ENCODE measurements around the gene ARSI.

Gene ARSI

DNA sequence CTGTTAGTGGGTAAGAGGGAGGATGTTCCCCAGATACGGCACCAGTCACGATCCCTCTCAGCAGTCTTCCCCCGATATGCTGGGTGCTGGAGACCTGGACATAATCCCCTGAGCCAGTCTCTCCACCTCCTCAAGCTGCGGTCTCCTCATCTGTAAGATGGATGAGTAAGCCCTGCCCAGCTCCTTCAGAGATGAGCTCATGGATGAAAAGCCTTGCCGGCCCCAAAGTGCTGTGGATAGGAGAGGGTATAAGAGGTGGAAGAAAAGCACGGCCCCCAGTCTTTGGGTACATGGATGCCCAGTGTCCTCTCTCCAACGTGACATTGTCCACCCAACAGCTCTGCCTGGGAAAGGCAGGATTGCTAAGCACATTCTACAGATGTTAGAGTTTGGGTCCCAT, 17.6 kb downstream of the ARSI start:
- H3K27me3 ChIP-seq (ENCODE audit: control insufficient read depth in 3 of 3, insufficient read depth in 3 of 3, low read depth in 1 of 3, low read length in 3 of 3): no peaks in the 10 kb centered on the region
- H2BK15ac ChIP-seq (ENCODE audit: low read length): no peak overlapping the region
- H2BK12ac ChIP-seq (ENCODE audit: low read length): no peak overlapping the region
- H3K4me1 ChIP-seq (ENCODE audit: control insufficient read depth in 2 of 2, insufficient read depth in 1 of 2, low read depth in 1 of 2, low read length in 2 of 2): peaks cover 10 to 32% of the 10 kb centered on the region in 2 donors
- H3K18ac ChIP-seq (ENCODE audit: low read length): no peak overlapping the region
- no peak overlapping the region for H3K4me3 ChIP-seq (ENCODE audit: low read length in 2 of 2)
- WGBS, 2 donors (ENCODE audit: extremely low coverage in 2 of 2, insufficient read length in 2 of 2, insufficient replicate concordance in 1 of 2): no CpG with 5 or more reads among the region's 7 CpGs
- DNase-seq (ENCODE audit: low spot score): no peak
- no peak overlapping the region for H2AK5ac ChIP-seq (ENCODE audit: low read depth, low read length)
- H3K36me3 ChIP-seq (replicated peaks in 1 of 2; ENCODE audit: control insufficient read depth in 2 of 2, insufficient read depth in 2 of 2, low read length in 2 of 2): no peaks in the 10 kb centered on the region
- H2AFZ ChIP-seq (ENCODE audit: low read length): no peak overlapping the region
- no peak overlapping the region for H4K8ac ChIP-seq (ENCODE audit: low read depth, low read length)
- H3K4ac ChIP-seq (ENCODE audit: low read length): no peak overlapping the region
- no peak overlapping the region for H4K91ac ChIP-seq (ENCODE audit: low read depth, low read length, poor library complexity)
- H2BK5ac ChIP-seq (ENCODE audit: low read length): no peak overlapping the region
- no peak overlapping the region for H3K4me2 ChIP-seq (ENCODE audit: insufficient read depth, low read length, poor library complexity, severe bottlenecking)
- no peak overlapping the region for H3K14ac ChIP-seq (ENCODE audit: low read length)
- no peaks in the 10 kb centered on the region for H3K9me3 ChIP-seq (replicated peaks in 1 of 2; ENCODE audit: control insufficient read depth in 2 of 2, insufficient read depth in 1 of 2, low read depth in 1 of 2, low read length in 2 of 2)
- no peak overlapping the region for H3K27ac ChIP-seq (replicated peaks; ENCODE audit: low read length)
- no peak overlapping the region for H2BK120ac ChIP-seq (ENCODE audit: low read depth, low read length)
- no peak overlapping the region for H3K23ac ChIP-seq (ENCODE audit: low read depth, low read length, poor library complexity)
- no peak overlapping the region for H3K9ac ChIP-seq (ENCODE audit: low read depth, low read length, poor library complexity)
- H3K79me1 ChIP-seq (ENCODE audit: low read depth, low read length): no peaks in the 10 kb centered on the region

- no peak overlapping the region for H2AK5ac ChIP-seq (ENCODE audit: low read depth, low read length)
- H2BK5ac ChIP-seq (ENCODE audit: low read length): no peak overlapping the region
- peak overlapping the region; percentile 70 for H4K8ac ChIP-seq (ENCODE audit: low read depth, low read length)
- no peak overlapping the region for H3K4ac ChIP-seq (ENCODE audit: low read length)
- H3K4me2 ChIP-seq (ENCODE audit: insufficient read depth, low read length, poor library complexity, severe bottlenecking): no peak overlapping the region
- H3K18ac ChIP-seq (ENCODE audit: low read length): peak overlapping the region; percentile 69
- no peak overlapping the region for H3K4me3 ChIP-seq (ENCODE audit: low read length in 2 of 2)
- no peaks in the 10 kb centered on the region for H3K27me3 ChIP-seq (ENCODE audit: control insufficient read depth in 3 of 3, insufficient read depth in 3 of 3, low read depth in 1 of 3, low read length in 3 of 3)
- WGBS, 2 donors (ENCODE audit: extremely low coverage in 2 of 2, insufficient read length in 2 of 2, insufficient replicate concordance in 1 of 2): no CpG with 5 or more reads among the region's 13 CpGs
- no peak overlapping the region for H3K23ac ChIP-seq (ENCODE audit: low read depth, low read length, poor library complexity)
- peak overlapping the region; percentile 49 for H3K14ac ChIP-seq (ENCODE audit: low read length)
- H2BK12ac ChIP-seq (ENCODE audit: low read length): peak overlapping the region; percentile 44
- H3K9me3 ChIP-seq (replicated peaks in 1 of 2; ENCODE audit: control insufficient read depth in 2 of 2, insufficient read depth in 1 of 2, low read depth in 1 of 2, low read length in 2 of 2): no peaks in the 10 kb centered on the region
- H3K27ac ChIP-seq (replicated peaks; ENCODE audit: low read length): no peak overlapping the region
- no peaks in the 10 kb centered on the region for H3K79me1 ChIP-seq (ENCODE audit: low read depth, low read length)
- H3K9ac ChIP-seq (ENCODE audit: low read depth, low read length, poor library complexity): peak overlapping the region; percentile 56
- H3K4me1 ChIP-seq (ENCODE audit: control insufficient read depth in 2 of 2, insufficient read depth in 1 of 2, low read depth in 1 of 2, low read length in 2 of 2): peaks cover 8 to 25% of the 10 kb centered on the region in 2 donors
- H3K36me3 ChIP-seq (replicated peaks in 1 of 2; ENCODE audit: control insufficient read depth in 2 of 2, insufficient read depth in 2 of 2, low read length in 2 of 2): no peaks in the 10 kb centered on the region
- no peak overlapping the region for H2AFZ ChIP-seq (ENCODE audit: low read length)
- DNase-seq (ENCODE audit: low spot score): no peak
- H4K91ac ChIP-seq (ENCODE audit: low read depth, low read length, poor library complexity): peak overlapping the region; percentile 19
- no peak overlapping the region for H2BK120ac ChIP-seq (ENCODE audit: low read depth, low read length)
- H2BK15ac ChIP-seq (ENCODE audit: low read length): peak overlapping the region; percentile 0
These were observed 18.4 kb downstream of the ARSI start for GRCh38 chr5:150284311-150284710.

DNA sequence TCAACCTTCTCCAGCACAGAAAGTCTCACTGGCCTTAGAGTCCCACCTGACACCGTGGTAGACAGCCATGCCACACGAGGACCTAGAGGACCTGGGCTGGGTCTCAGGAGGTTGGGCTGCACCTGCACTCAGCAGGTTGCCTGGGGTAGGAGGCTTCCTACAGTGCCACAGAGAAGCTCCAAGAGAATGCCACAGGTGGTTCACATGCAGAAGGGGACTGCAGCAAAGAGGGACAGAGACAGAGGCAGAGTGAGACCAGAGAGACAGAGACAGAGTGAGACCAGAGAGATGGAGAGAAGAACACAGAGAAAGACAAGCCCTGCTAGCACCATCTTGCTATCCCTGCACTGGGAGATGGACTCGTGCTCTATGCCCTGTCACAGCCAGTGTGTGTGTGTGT, 18.8 kb downstream of the ARSI start:
- no peak overlapping the region for H3K9ac ChIP-seq (ENCODE audit: low read depth, low read length, poor library complexity)
- H3K4me2 ChIP-seq (ENCODE audit: insufficient read depth, low read length, poor library complexity, severe bottlenecking): no peak overlapping the region
- H3K27ac ChIP-seq (replicated peaks; ENCODE audit: low read length): no peak overlapping the region
- H4K91ac ChIP-seq (ENCODE audit: low read depth, low read length, poor library complexity): peak overlapping the region; percentile 19
- H2AK5ac ChIP-seq (ENCODE audit: low read depth, low read length): no peak overlapping the region
- peak overlapping the region; percentile 0 for H2BK15ac ChIP-seq (ENCODE audit: low read length)
- H3K4me1 ChIP-seq (ENCODE audit: control insufficient read depth in 2 of 2, insufficient read depth in 1 of 2, low read depth in 1 of 2, low read length in 2 of 2): peaks cover 9 to 22% of the 10 kb centered on the region in 2 donors
- no peaks in the 10 kb centered on the region for H3K27me3 ChIP-seq (ENCODE audit: control insufficient read depth in 3 of 3, insufficient read depth in 3 of 3, low read depth in 1 of 3, low read length in 3 of 3)
- H3K4ac ChIP-seq (ENCODE audit: low read length): no peak overlapping the region
- H2BK5ac ChIP-seq (ENCODE audit: low read length): no peak overlapping the region
- WGBS, 2 donors (ENCODE audit: extremely low coverage in 2 of 2, insufficient read length in 2 of 2, insufficient replicate concordance in 1 of 2): no CpG with 5 or more reads among the region's 3 CpGs
- H3K36me3 ChIP-seq (replicated peaks in 1 of 2; ENCODE audit: control insufficient read depth in 2 of 2, insufficient read depth in 2 of 2, low read length in 2 of 2): no peaks in the 10 kb centered on the region
- H3K79me1 ChIP-seq (ENCODE audit: low read depth, low read length): no peaks in the 10 kb centered on the region
- H2BK12ac ChIP-seq (ENCODE audit: low read length): peak overlapping the region; percentile 44
- H2BK120ac ChIP-seq (ENCODE audit: low read depth, low read length): no peak overlapping the region
- H2AFZ ChIP-seq (ENCODE audit: low read length): no peak overlapping the region
- H4K8ac ChIP-seq (ENCODE audit: low read depth, low read length): peak overlapping the region; percentile 70
- no peak overlapping the region for H3K23ac ChIP-seq (ENCODE audit: low read depth, low read length, poor library complexity)
- H3K18ac ChIP-seq (ENCODE audit: low read length): peak overlapping the region; percentile 69
- H3K14ac ChIP-seq (ENCODE audit: low read length): peak overlapping the region; percentile 49
- H3K4me3 ChIP-seq (ENCODE audit: low read length in 2 of 2): no peak overlapping the region
- no peaks in the 10 kb centered on the region for H3K9me3 ChIP-seq (replicated peaks in 1 of 2; ENCODE audit: control insufficient read depth in 2 of 2, insufficient read depth in 1 of 2, low read depth in 1 of 2, low read length in 2 of 2)
- DNase-seq (ENCODE audit: low spot score): no peak

DNA sequence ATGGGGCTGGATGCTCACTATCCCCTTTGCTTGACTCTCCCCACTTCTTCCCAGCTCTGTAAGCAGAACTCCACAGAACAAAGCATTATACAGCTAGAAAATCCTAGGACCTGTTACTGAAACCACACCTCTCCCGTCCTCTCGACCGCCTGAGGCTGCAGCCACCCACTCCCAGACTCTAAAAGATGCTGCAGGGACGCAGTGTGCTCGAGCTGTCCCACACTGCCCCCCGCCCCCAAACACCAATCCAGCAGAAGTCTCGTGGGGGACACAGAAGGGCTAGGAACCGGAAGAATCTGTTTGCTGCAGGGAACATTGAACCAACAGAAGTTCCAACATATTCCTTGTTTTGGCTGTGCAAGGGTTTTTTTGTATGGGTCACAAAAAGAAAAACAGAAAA, 20.7 kb downstream of the ARSI start:
- Histone ChIP-seq H3K4me1 (ENCODE audit: control insufficient read depth in 2 of 2, insufficient read depth in 1 of 2, low read depth in 1 of 2, low read length in 2 of 2) (peaks cover 12 to 21% of the 10 kb centered on the region in 2 donors), H3K18ac (ENCODE audit: low read length) (no peak overlapping the region), H2AFZ (ENCODE audit: low read length) (no peak overlapping the region), H2BK120ac (ENCODE audit: low read depth, low read length) (no peak overlapping the region), H3K4me3 (ENCODE audit: low read length in 2 of 2) (no peak overlapping the region), H3K4ac (ENCODE audit: low read length) (no peak overlapping the region), H3K9me3 (replicated peaks in 1 of 2; ENCODE audit: control insufficient read depth in 2 of 2, insufficient read depth in 1 of 2, low read depth in 1 of 2, low read length in 2 of 2) (no peaks in the 10 kb centered on the region), H3K27ac (replicated peaks; ENCODE audit: low read length) (no peak overlapping the region), H3K14ac (ENCODE audit: low read length) (no peak overlapping the region), H3K23ac (ENCODE audit: low read depth, low read length, poor library complexity) (no peak overlapping the region), H3K4me2 (ENCODE audit: insufficient read depth, low read length, poor library complexity, severe bottlenecking) (no peak overlapping the region), H3K36me3 (replicated peaks in 1 of 2; ENCODE audit: control insufficient read depth in 2 of 2, insufficient read depth in 2 of 2, low read length in 2 of 2) (no peaks in the 10 kb centered on the region), H2BK12ac (ENCODE audit: low read length) (no peak overlapping the region), H3K27me3 (ENCODE audit: control insufficient read depth in 3 of 3, insufficient read depth in 3 of 3, low read depth in 1 of 3, low read length in 3 of 3) (no peaks in the 10 kb centered on the region), H3K79me1 (ENCODE audit: low read depth, low read length) (no peaks in the 10 kb centered on the region), H2BK15ac (ENCODE audit: low read length) (no peak overlapping the region), H3K9ac (ENCODE audit: low read depth, low read length, poor library complexity) (no peak overlapping the region), H4K8ac (ENCODE audit: low read depth, low read length) (no peak overlapping the region), H4K91ac (ENCODE audit: low read depth, low read length, poor library complexity) (no peak overlapping the region), H2BK5ac (ENCODE audit: low read length) (no peak overlapping the region), H2AK5ac (ENCODE audit: low read depth, low read length) (no peak overlapping the region)
- no CpG with 5 or more reads among the region's 8 CpGs for WGBS, 2 donors (ENCODE audit: extremely low coverage in 2 of 2, insufficient read length in 2 of 2, insufficient replicate concordance in 1 of 2)
- no peak for DNase-seq (ENCODE audit: low spot score)

Data from neuronal stem cell (in vitro differentiated cells).